Measurements from ENCODE around the gene PPP3R2. TPM values are rescaled to one million over a fixed set of nuclear protein-coding genes. Genes with fewer than 3 reads are reported as not detected.

The PPP3R2 gene
- not detected in 2 replicates for total RNA-seq

DNA sequence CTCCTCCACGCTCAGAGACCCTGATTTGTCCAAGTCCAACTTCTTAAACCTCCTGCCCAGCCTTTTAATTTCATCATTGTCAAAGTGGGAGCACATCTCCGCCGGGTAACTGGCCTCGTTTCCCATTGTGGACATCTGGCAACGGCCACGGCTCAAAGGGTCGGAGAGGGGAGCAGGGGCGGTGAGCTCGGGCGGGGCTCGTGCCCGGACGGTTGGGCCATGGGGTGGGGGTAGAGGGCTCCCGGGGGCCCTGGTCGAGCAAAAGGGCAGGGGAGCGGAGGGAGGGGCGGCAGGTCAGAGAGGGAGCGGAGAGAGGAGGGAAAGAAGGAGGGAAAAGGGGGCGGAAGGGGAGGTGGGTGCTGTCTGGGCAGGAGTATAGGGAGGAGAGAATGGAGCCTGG lies at the start of gene PPP3R2:
Gene PPP3R2, minus strand, starts transcription at position 174 of the 400 bp plus-strand sequence. Its CDS starts 48 bp downstream, at position 126.

Other genes with a start within 250 kb of the PPP3R2 start
- 0.14 TPM in 1 of 2 replicates, not detected in the other for gene BAAT, start 210.0 kb downstream of the PPP3R2 start, total RNA-seq
- gene MRPL50, start 196.4 kb downstream of the PPP3R2 start, total RNA-seq = 6.3 and 11.2 TPM in 2 replicates
- gene ZNF189, start 196.1 kb downstream of the PPP3R2 start, total RNA-seq = 11.4 and 13.7 TPM in 2 replicates
- gene ALDOB, start 159.2 kb downstream of the PPP3R2 start, total RNA-seq = not detected in 2 replicates
- gene RNF20, start 61.1 kb downstream of the PPP3R2 start, total RNA-seq = 23.5 and 31.1 TPM in 2 replicates
- not detected in 2 replicates for gene GRIN3A, start 143.7 kb upstream of the PPP3R2 start, total RNA-seq

Measured in placental pericyte (primary cell).